ENCODE results near the gene CAMK4. TPM values are rescaled to one million over a fixed set of nuclear protein-coding genes. Genes with fewer than 3 reads are reported as not detected.

Gene CAMK4
- total RNA-seq, 1 experiment from 2014 or later = 6.3 TPM

DNA sequence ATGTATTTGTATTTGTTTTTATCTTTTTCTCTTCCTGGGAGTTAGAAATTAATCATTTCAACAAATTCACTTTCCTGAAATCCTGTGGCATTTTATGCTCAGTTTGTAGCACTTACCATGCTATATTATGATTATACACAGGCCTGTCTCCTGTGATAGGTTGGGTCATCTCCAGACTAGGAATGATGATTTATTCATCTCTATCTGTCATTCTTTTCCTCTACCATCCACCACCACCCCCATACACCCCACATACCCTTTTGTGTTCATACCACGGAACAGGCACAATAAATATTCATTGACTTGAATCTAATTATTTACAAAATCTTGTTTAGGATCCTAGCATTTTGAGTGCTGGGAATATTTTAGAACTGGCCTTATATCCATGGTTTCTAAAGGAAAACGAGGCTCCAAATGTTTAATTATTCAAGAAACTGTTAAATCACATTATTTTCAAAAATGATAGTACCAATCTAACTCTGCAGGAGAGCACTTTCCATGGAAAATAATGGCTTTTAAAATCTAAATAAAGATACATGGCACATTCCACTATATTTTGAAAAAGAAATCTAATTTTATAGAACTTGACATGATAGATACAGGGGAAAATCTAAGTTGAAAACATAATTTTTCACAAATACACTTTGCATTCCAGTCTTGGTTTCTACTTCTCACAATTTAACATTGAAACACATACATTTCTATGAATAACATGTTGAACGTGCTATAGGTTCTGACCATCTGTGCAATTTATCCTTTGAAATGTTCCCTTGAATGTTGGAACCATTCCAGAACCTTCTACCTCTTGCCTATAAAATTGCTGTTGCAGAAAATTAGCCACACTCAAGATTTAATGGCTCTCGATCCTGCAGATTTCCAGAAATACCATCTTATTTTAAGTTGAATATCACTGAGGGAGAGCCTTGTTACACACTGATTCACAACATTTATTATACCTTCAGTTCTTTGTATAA lies 198.8 kb downstream of the CAMK4 start:
- Histone ChIP-seq H2AFZ (ENCODE audit: low read length) (no peak overlapping the region), H2AK5ac (ENCODE audit: insufficient read length, low read length) (no peak overlapping the region), H2BK20ac (ENCODE audit: low read depth, low read length, poor library complexity, severe bottlenecking) (no peak overlapping the region), H3K23ac (ENCODE audit: insufficient read length, low read depth, low read length) (no peak overlapping the region), H3K4me2 (ENCODE audit: insufficient read depth, insufficient read length, low read length) (no peak overlapping the region), H4K20me1 (ENCODE audit: control insufficient read depth, insufficient read depth, insufficient read length) (no peaks in the 10 kb centered on the region), H3K79me1 (ENCODE audit: insufficient read depth, low read depth, low read length, poor library complexity, severe bottlenecking) (no peaks in the 10 kb centered on the region), H3K56ac (ENCODE audit: insufficient read length, low read depth, low read length) (no peak overlapping the region), H3K18ac (ENCODE audit: insufficient read length, low read depth, low read length) (no peak overlapping the region), H2BK15ac (ENCODE audit: low read depth, low read length) (no peak overlapping the region), H3K4me1 (ENCODE audit: insufficient read depth, low read length) (no peaks in the 10 kb centered on the region; the same call in 1 of the 2 replicates), H2BK5ac (ENCODE audit: insufficient read length, low read length) (no peak overlapping the region), H3K9me3 (ENCODE audit: control insufficient read depth, low read depth, low read length) (no peaks in the 10 kb centered on the region), H3K79me2 (ENCODE audit: insufficient read depth, low read length) (no peaks in the 10 kb centered on the region), H3K9ac (ENCODE audit: extremely low read depth, insufficient read length, low read length) (no peak overlapping the region), H4K8ac (replicated peaks; ENCODE audit: insufficient read length, low read depth, low read length) (no peak overlapping the region), H3K4ac (ENCODE audit: low read depth, low read length) (no peak overlapping the region), H2BK12ac (ENCODE audit: insufficient read length, low read depth, low read length) (no peak overlapping the region), H3K23me2 (ENCODE audit: insufficient read length, low read depth, low read length, poor library complexity, severe bottlenecking) (no peaks in the 10 kb centered on the region), H3T11ph (ENCODE audit: low read length) (no peak overlapping the region), H4K5ac (ENCODE audit: insufficient read length, low read depth, low read length) (no peak overlapping the region), H3K14ac (ENCODE audit: insufficient read depth, low read length) (no peak overlapping the region), H2BK120ac (ENCODE audit: low read depth, low read length, poor library complexity, severe bottlenecking) (no peak overlapping the region), H3K27ac (ENCODE audit: insufficient read length, low read depth, low read length) (no peak overlapping the region), H3K27me3 (ENCODE audit: insufficient read depth, low read length) (no peaks in the 10 kb centered on the region), H4K91ac (ENCODE audit: insufficient read length, low read depth, low read length) (no peak overlapping the region)
- Mint-ChIP-seq H3K36me3 (ENCODE audit: insufficient read depth in 1 of 3, low read depth in 3 of 3) (peaks cover 0 to 2% (median 0%) of the 10 kb centered on the region in 3 experiments; a peak in 1 of 7 replicates), H3K27ac (no peak overlapping the region; a peak in 1 of 7 replicates), H3K9me3 (peaks cover 0 to 4% of the 10 kb centered on the region in 2 experiments; a peak in 4 of 5 replicates), H3K27me3 (ENCODE audit: low read depth) (no peaks in the 10 kb centered on the region), H3K4me1 (peaks cover 3 to 6% of the 10 kb centered on the region in 2 experiments; a peak in 3 of 4 replicates), H3K4me3 (no peak overlapping the region)
- DNase-seq = no peak
- no CpG with 5 or more reads among the region's 4 CpGs for WGBS (ENCODE audit: extremely low coverage, insufficient read length, low lambda C conversion rate)
- TF ChIP-seq, protein P1, sequence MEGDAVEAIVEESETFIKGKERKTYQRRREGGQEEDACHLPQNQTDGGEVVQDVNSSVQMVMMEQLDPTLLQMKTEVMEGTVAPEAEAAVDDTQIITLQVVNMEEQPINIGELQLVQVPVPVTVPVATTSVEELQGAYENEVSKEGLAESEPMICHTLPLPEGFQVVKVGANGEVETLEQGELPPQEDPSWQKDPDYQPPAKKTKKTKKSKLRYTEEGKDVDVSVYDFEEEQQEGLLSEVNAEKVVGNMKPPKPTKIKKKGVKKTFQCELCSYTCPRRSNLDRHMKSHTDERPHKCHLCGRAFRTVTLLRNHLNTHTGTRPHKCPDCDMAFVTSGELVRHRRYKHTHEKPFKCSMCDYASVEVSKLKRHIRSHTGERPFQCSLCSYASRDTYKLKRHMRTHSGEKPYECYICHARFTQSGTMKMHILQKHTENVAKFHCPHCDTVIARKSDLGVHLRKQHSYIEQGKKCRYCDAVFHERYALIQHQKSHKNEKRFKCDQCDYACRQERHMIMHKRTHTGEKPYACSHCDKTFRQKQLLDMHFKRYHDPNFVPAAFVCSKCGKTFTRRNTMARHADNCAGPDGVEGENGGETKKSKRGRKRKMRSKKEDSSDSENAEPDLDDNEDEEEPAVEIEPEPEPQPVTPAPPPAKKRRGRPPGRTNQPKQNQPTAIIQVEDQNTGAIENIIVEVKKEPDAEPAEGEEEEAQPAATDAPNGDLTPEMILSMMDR (conservative IDR thresholded peaks at IDR 0.05) = no peak
